Ishikawa (cell line): ENCODE results near the gene CBLC.

Source experiments
- EGR1 ChIP-seq: IDR thresholded peaks from 2 replicates; pipeline ENCODE4 v1.6.1; 2012
- NFIC ChIP-seq: IDR thresholded peaks from 2 replicates; pipeline ENCODE4 v1.6.1; 2012
- RAD21 ChIP-seq: IDR thresholded peaks from 2 replicates; pipeline ENCODE4 v1.6.1; 2012; ENCODE audit warnings: low read depth
- TCF12 ChIP-seq: IDR thresholded peaks from 2 replicates; pipeline ENCODE4 v1.6.1; 2012; ENCODE audit warnings: low read depth
- TEAD4 ChIP-seq: IDR thresholded peaks from 2 replicates; pipeline ENCODE4 v1.6.1; 2012
- YY1 ChIP-seq: IDR thresholded peaks from 2 replicates; pipeline ENCODE4 v1.6.1; 2012; ENCODE audit warnings: low read depth
- TF ChIP-seq, protein P1 (sequence below): IDR thresholded peaks from 2 replicates; pipeline ENCODE4 v1.6.1; 2012

DNA sequence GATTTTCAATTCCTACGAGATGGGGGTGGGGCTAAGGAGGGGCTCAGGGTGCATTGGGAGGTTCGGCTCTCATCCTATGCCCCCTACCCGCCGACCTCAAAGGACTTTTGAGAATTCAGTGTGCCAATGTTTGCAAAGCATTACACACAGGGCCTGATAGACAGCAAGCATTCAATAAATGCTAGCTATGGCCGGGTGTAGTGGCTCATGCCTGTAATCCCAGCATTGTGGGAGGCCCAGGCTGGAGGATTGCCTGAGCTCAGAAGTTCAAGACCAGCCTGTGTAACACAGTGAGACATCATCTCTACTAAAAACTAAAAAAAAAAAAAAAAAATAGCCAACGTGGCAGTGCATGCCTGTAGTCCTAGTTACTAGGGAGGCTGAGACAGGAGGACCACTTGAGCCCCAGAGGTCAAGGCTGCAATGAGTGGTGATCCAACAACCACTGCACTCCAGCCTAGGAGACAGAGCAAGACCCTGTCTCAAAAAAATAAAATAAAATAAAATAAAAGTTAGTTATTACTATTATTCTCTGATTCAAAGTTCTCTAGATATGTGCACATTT, 1.9 kb upstream of the CBLC start:
- TF ChIP-seq, protein P1, sequence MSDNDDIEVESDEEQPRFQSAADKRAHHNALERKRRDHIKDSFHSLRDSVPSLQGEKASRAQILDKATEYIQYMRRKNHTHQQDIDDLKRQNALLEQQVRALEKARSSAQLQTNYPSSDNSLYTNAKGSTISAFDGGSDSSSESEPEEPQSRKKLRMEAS = no peak
- TF ChIP-seq YY1 = no peak
- no peak for TF ChIP-seq TEAD4
- TF ChIP-seq EGR1 = no peak
- TF ChIP-seq NFIC = no peak
- no peak for TF ChIP-seq TCF12
- no peak for TF ChIP-seq RAD21
